HepG2 (cell line): Measurements from ENCODE around the gene TMEM247. TPM values are rescaled to one million over a fixed set of nuclear protein-coding genes. Genes with fewer than 3 reads are reported as not detected.

Experiments
- ARID5B ChIP-seq: IDR thresholded peaks from 2 replicates; pipeline ENCODE4 v1.4.0; 2020; ENCODE audit warnings: mild to moderate bottlenecking, missing genetic modification reagents
- BCLAF1 ChIP-seq: fragments of 450-650 bp; IDR thresholded peaks from 2 replicates; pipeline ENCODE4 v1.6.1; 2017; ENCODE audit warnings: mild to moderate bottlenecking
- ELF3 ChIP-seq: IDR thresholded peaks from 2 replicates; pipeline ENCODE4 v1.6.1; 2016; ENCODE audit warnings: missing genetic modification reagents, missing compliant biosample characterization
- EP300 ChIP-seq, 3 experiments: sonication (generic) in 1 of 3; formaldehyde crosslinking in 1 of 3; IDR thresholded peaks; 2 replicates each; pipeline versions ENCODE4 v1.5.1 to v1.6.1; 2011 to 2020; ENCODE audit warnings: low read depth in 2 of 3, low read length in 2 of 3, borderline replicate concordance in 1 of 3, improper control_type of control experiment in 1 of 3, mild to moderate bottlenecking in 1 of 3, missing genetic modification reagents in 1 of 3, moderate library complexity in 1 of 3
- GATAD2A ChIP-seq: IDR thresholded peaks from 2 replicates; pipeline ENCODE4 v1.6.1; 2016
- HNF1A ChIP-seq, 2 experiments: sonication (generic) in 1 of 2; formaldehyde crosslinking in 1 of 2; IDR thresholded peaks; 2 replicates each; pipeline versions ENCODE4 v1.4.0 to v1.6.1; 2016 to 2020; ENCODE audit warnings: borderline replicate concordance in 1 of 2, low read depth in 1 of 2, mild to moderate bottlenecking in 1 of 2, missing genetic modification reagents in 1 of 2
- HNRNPH1 ChIP-seq: fragments of 200-400 bp; formaldehyde crosslinking; optimal IDR thresholded peaks from 2 replicates; pipeline ENCODE3; 2017; ENCODE audit warnings: mild to moderate bottlenecking, low read depth, low read length
- LCORL ChIP-seq, 2 experiments: fragments of 450-650 bp in 1 of 2; sonication (generic) in 1 of 2; formaldehyde crosslinking in 1 of 2; IDR thresholded peaks; 2 replicates each; pipeline versions ENCODE4 v1.5.0 to v1.6.1; 2017 to 2020; ENCODE audit warnings: antibody characterized with exemption in 1 of 2, missing genetic modification reagents in 1 of 2
- MIXL1 ChIP-seq: IDR thresholded peaks from 2 replicates; pipeline ENCODE4 v1.6.1; 2016
- MXD1 ChIP-seq: sonication (generic); formaldehyde crosslinking; IDR thresholded peaks from 2 replicates; pipeline ENCODE4 v1.4.0; 2020; ENCODE audit warnings: mild to moderate bottlenecking, missing genetic modification reagents
- ONECUT2 ChIP-seq: sonication (generic); formaldehyde crosslinking; IDR thresholded peaks from 2 replicates; pipeline ENCODE4 v1.4.0; 2020; ENCODE audit warnings: missing genetic modification reagents
- SIN3A ChIP-seq: IDR thresholded peaks from 2 replicates; pipeline ENCODE4 v1.6.1; 2011; ENCODE audit warnings: low read depth, mild to moderate bottlenecking, control low read depth, low read length, borderline replicate concordance
- SIN3B ChIP-seq: fragments of 150-350 bp; IDR thresholded peaks from 2 replicates; pipeline ENCODE4 v1.6.1; 2014; ENCODE audit warnings: low read length
- TBX2 ChIP-seq: sonication (generic); formaldehyde crosslinking; IDR thresholded peaks from 2 replicates; pipeline ENCODE4 v1.5.0; 2020; ENCODE audit warnings: missing genetic modification reagents, mild to moderate bottlenecking, borderline replicate concordance
- TRIM24 ChIP-seq: sonication (generic); formaldehyde crosslinking; IDR thresholded peaks from 2 replicates; pipeline ENCODE4 v1.8.0; 2022; ENCODE audit warnings: mild to moderate bottlenecking, missing genetic modification reagents
- ZIK1 ChIP-seq: sonication (generic); formaldehyde crosslinking; IDR thresholded peaks from 2 replicates; pipeline ENCODE4 v1.5.0; 2020; ENCODE audit warnings: mild to moderate bottlenecking, low read depth, missing genetic modification reagents, borderline replicate concordance
- ZNF605 ChIP-seq: sonication (generic); formaldehyde crosslinking; IDR thresholded peaks from 2 replicates; pipeline ENCODE4 v1.8.0; 2022; ENCODE audit warnings: mild to moderate bottlenecking, missing genetic modification reagents
- polyA plus RNA-seq, 8 experiments: library from polyadenylated mRNA; depleted of rRNA in 3 of 8; stranded (reverse) in 7 of 8; unstranded in 1 of 8; fragments of >200 nt; fragmentation: Illumina TruSeq in 4 of 8; extraction: Trizol in 4 of 8; gene quantifications; 2 replicates each; pipeline versions ENCODE4 v1.2.1 to v1.2.3, GENCODE V29; 2011 to 2016; ENCODE audit warnings: low read depth in 4 of 8, missing spikeins in 1 of 8, mixed read lengths in 1 of 8; ENCODE audit not compliant: insufficient read depth in 1 of 8
- total RNA-seq, 5 experiments: library from RNA; depleted of rRNA; stranded (reverse); fragments of >200 nt; fragmentation: Illumina TruSeq; extraction: Trizol; gene quantifications; 2 replicates each; pipeline ENCODE4 v1.2.3, GENCODE V29; 2016; ENCODE audit warnings: low read depth in 1 of 5

Gene TMEM247
- total and polyA plus RNA-seq, 2 of the 13 experiments (the other 11 are each of a cell fraction or from before 2014, with no cell fraction given) = not detected

- TF ChIP-seq MXD1 (no peak), ZNF605 (no peak), SIN3A (no peak), SIN3B (no peak), ONECUT2 (peak; percentile 73; the same call in 1 of the 2 replicates), GATAD2A (peak; percentile 56), TRIM24 (CRISPR knock-in tag) (0 out of 2 replicates have a peak, but pooled peaks have one; percentile 36), ELF3 (CRISPR knock-in tag) (0 out of 2 replicates have a peak, but pooled peaks have one; percentile 17), LCORL (IDR thresholded peaks at IDR 0.05) (no peak), LCORL (CRISPR knock-in tag; IDR thresholded peaks at IDR 0.05) (no peak), MIXL1 (CRISPR knock-in tag) (peak; percentile 79), ARID5B (peak; percentile 59), BCLAF1 (no peak), ZIK1 (CRISPR knock-in tag) (no peak), HNF1A (IDR thresholded peaks at IDR 0.05; ENCODE audit: low read depth) (peak; percentile 14; the same call in 1 of the 2 replicates), HNF1A (CRISPR knock-in tag; IDR thresholded peaks at IDR 0.05; ENCODE audit: borderline replicate concordance) (no peak), EP300 (IDR thresholded peaks at IDR 0.05; ENCODE audit: low read depth in 2 of 2, low read length in 2 of 2) (0 out of 4 replicates have a peak, but pooled peaks of 1 of the 2 experiments have one; percentile 22), EP300 (CRISPR knock-in tag; IDR thresholded peaks at IDR 0.05; ENCODE audit: borderline replicate concordance) (no peak), TBX2 (CRISPR knock-in tag) (no peak), HNRNPH1 (no peak)
Observed at GRCh38 chr2:46438102-46438501, 41.3 kb upstream of the TMEM247 start (continued).
